ENCODE data around the gene HRH3.

DNA sequence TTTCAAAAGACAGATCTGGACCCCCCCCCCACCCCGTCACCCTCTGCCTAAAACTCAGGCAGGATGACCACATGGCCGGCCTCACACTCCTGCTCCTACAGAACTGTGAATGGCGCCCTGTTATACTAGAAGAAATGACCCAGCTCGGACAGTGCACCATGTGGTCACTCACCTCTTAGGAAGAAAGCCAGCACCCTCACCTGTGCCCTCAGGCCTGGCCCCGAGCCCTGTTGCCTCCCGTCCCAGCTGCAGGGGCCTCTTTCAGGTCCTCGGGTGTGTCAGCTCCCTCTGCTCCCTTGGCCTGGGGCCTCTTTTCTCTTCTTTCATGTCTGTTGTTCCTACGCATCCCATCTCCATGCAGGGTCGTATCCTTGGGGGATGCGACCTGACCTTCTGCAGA is 42.0 kb upstream of the HRH3 start:
- TF ChIP-seq CREB1 (IDR thresholded peaks at IDR 0.05; ENCODE audit: low read depth) = no peak
- no peak for TF ChIP-seq TEAD4 (IDR thresholded peaks at IDR 0.05)

Data from Ishikawa (cell line).